ENCODE data around the gene OR6B1.

- no peak for TF ChIP-seq CTCF (optimal IDR thresholded peaks at IDR 0.05 in 1 of 3, IDR thresholded peaks at IDR 0.05 in 1 of 3, conservative IDR thresholded peaks at IDR 0.05 in 1 of 3; ENCODE audit: extremely low read depth in 1 of 3, insufficient read depth in 2 of 3, low read length in 3 of 3)
- no peak for TF ChIP-seq EZH2 (IDR thresholded peaks at IDR 0.05; ENCODE audit: low read length)
These were observed 26.2 kb downstream of the OR6B1 start for GRCh38 chr7:144026203-144026883.

Measured in keratinocyte (primary cell).